ENCODE measurements around the gene ECM2. TPM values are rescaled to one million over a fixed set of nuclear protein-coding genes. Genes with fewer than 3 reads are reported as not detected.

ECM2 gene
- polyA plus RNA-seq, 1 experiment: 1.9 TPM

DNA sequence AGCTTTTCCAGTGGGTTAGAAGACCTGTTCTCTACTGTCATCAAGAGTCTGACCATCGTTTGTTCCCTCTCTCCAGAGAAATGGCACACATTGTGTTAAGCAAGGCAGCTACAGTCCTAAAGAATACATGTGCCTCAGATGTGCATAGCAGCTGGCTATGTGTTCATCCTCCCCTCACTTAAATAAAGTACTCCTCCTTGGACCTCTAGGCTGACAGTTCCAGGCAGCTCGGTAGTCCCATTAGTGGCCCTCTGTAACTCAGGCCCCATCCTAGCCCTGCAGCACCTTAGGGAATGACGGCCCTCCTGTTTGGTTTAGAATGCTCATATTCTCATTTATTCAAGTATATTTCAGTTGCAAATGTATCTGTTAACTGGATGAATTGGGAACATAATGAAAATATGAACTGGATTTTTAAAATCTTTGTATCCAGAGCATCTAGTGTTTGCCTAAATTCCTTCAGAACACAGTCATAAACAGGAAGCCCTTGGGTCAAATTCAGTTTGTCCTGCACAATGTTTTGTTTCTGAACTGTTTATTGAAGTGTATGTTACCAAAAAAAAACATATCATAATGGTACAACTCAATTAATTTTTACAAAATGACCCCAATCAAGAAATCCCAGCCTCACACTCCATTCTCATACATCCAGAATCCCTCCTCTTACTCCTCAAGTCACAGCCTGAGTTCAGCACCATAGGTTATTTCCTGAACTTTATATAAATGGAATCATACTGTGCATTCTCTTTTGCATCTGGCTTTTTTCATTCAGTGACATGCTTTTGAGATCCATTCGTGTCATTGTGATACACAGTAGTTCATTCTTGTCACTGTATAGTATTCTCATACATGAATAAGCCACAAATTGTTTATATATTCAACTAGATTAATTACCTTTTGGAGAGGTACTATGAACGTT, 51.9 kb downstream of the ECM2 start:
- CTCF ChIA-PET: interaction anchor here (0.8 to 1.5 kb wide), 2 partner anchors 23 to 38 kb away, joined by 3 to 4 read pairs; no protein-coding TSS in a partner anchor
- H3K27me3 ChIP-seq (ENCODE audit: control insufficient read depth, insufficient read depth, low read length): no peaks in the 10 kb centered on the region
- TF ChIP-seq, protein P1, sequence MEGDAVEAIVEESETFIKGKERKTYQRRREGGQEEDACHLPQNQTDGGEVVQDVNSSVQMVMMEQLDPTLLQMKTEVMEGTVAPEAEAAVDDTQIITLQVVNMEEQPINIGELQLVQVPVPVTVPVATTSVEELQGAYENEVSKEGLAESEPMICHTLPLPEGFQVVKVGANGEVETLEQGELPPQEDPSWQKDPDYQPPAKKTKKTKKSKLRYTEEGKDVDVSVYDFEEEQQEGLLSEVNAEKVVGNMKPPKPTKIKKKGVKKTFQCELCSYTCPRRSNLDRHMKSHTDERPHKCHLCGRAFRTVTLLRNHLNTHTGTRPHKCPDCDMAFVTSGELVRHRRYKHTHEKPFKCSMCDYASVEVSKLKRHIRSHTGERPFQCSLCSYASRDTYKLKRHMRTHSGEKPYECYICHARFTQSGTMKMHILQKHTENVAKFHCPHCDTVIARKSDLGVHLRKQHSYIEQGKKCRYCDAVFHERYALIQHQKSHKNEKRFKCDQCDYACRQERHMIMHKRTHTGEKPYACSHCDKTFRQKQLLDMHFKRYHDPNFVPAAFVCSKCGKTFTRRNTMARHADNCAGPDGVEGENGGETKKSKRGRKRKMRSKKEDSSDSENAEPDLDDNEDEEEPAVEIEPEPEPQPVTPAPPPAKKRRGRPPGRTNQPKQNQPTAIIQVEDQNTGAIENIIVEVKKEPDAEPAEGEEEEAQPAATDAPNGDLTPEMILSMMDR (IDR thresholded peaks at IDR 0.05; ENCODE audit: insufficient read depth, low read depth, low read length): no peak
- no peak for DNase-seq (ENCODE audit: low read depth)
- H3K4me3 ChIP-seq (ENCODE audit: low read depth, low read length): no peak overlapping the region
- POLR2A ChIA-PET: no interaction called here
- H3K36me3 ChIP-seq (ENCODE audit: control insufficient read depth, insufficient read depth, low read length): no peaks in the 10 kb centered on the region

DNA sequence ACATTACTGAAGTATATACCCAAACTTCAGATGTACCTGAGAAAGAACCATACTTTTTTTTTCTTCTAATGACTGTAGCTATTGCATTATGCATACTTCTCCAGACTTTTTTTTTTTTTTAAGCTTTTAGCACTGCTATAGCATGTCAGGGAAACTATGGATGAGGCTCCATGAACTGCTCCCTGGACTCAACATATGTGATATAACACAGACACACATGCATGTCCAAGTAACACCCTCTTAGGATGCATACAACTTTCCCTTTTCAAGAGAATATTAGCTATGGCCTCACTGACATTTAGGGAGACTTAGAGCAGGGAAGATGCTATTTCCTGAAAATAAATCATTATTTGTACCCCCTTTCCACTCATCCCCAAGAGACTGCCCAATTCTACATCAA, 53.0 kb downstream of the ECM2 start:
- TF ChIP-seq, protein P1 (IDR thresholded peaks at IDR 0.05; ENCODE audit: insufficient read depth, low read depth, low read length): no peak
- Histone ChIP-seq H3K27me3 (ENCODE audit: control insufficient read depth, insufficient read depth, low read length) (no peaks in the 10 kb centered on the region), H3K36me3 (ENCODE audit: control insufficient read depth, insufficient read depth, low read length) (no peaks in the 10 kb centered on the region), H3K4me3 (ENCODE audit: low read depth, low read length) (no peak overlapping the region)
- no peak for DNase-seq (ENCODE audit: low read depth)
- ChIA-PET POLR2A (no interaction called here), CTCF (interaction anchor here (0.6 to 1.5 kb wide), 5 partner anchors 9 to 126 kb away, joined by 3 to 4 read pairs (median 3); no protein-coding TSS in a partner anchor)

GRCh38 chr9:92482329-92482728, 53.5 kb downstream of the ECM2 start, which contains the start of gene ASPN:
TSS of gene ASPN (minus strand) at chr9:92482506.
- POLR2A ChIA-PET: no interaction called here

GRCh38 chr9:92480986-92481633, 54.7 kb downstream of the ECM2 start:
- Histone ChIP-seq H3K36me3 (ENCODE audit: control insufficient read depth, insufficient read depth, low read length) (no peaks in the 10 kb centered on the region), H3K27me3 (ENCODE audit: control insufficient read depth, insufficient read depth, low read length) (no peaks in the 10 kb centered on the region), H3K4me3 (ENCODE audit: low read depth, low read length) (no peak overlapping the region)
- ChIA-PET POLR2A (no interaction called here), CTCF (interaction anchor here (0.5 to 1.4 kb wide), 4 partner anchors 10 to 94 kb away, joined by 3 to 4 read pairs (median 4); no protein-coding TSS in a partner anchor)
- TF ChIP-seq, protein P1 (IDR thresholded peaks at IDR 0.05; ENCODE audit: insufficient read depth, low read depth, low read length): no peak
- DNase-seq (ENCODE audit: low read depth): no peak

More at GRCh38 chr9:92482329-92482728, 53.5 kb downstream of the ECM2 start, which contains the start of gene ASPN:
- Histone ChIP-seq H3K36me3 (ENCODE audit: control insufficient read depth, insufficient read depth, low read length) (no peaks in the 10 kb centered on the region), H3K4me3 (ENCODE audit: low read depth, low read length) (no peak within 1 kb of the TSS), H3K27me3 (ENCODE audit: control insufficient read depth, insufficient read depth, low read length) (no peaks in the 10 kb centered on the region)
- CTCF ChIA-PET: interaction anchor here (0.6 to 1.5 kb wide), 5 partner anchors 9 to 125 kb away, joined by 3 to 4 read pairs (median 3); no protein-coding TSS in a partner anchor
- DNase-seq (ENCODE audit: low read depth): peak; percentile 65
- TF ChIP-seq, protein P1 (IDR thresholded peaks at IDR 0.05; ENCODE audit: insufficient read depth, low read depth, low read length): no peak

Measured in BJ (cell line).